IgD-negative memory B cell (primary cell): ENCODE data around the gene VCAN. TPM values are rescaled to one million over a fixed set of nuclear protein-coding genes. Genes with fewer than 3 reads are reported as not detected.

ENCODE experiments used
- H3K27ac Mint-ChIP-seq, 3 donors: one replicate each; pipeline ENCODE4 v1.8.0; 2020 to 2022; ENCODE audit warnings: mild to moderate bottlenecking in 3 of 3, mixed read lengths in 3 of 3, moderate library complexity in 1 of 3
- H3K27me3 Mint-ChIP-seq: one replicate; pipeline ENCODE4 v1.8.0; 2021; ENCODE audit warnings: mixed read lengths
- H3K36me3 Mint-ChIP-seq: one replicate; pipeline ENCODE4 v1.8.0; 2020; ENCODE audit warnings: mild to moderate bottlenecking, mixed read lengths
- H3K4me1 Mint-ChIP-seq, 3 donors: one replicate each; pipeline ENCODE4 v1.8.0; 2020 to 2022; ENCODE audit warnings: mixed read lengths in 3 of 3, mild to moderate bottlenecking in 1 of 3
- H3K4me3 Mint-ChIP-seq, 4 donors: one replicate each; pipeline ENCODE4 v1.8.0; 2020 to 2022; ENCODE audit warnings: mild to moderate bottlenecking in 4 of 4, mixed read lengths in 4 of 4, moderate library complexity in 3 of 4
- H3K9me3 Mint-ChIP-seq, 3 donors: one replicate each; pipeline ENCODE4 v1.8.0; 2020 to 2021; ENCODE audit warnings: mixed read lengths in 3 of 3, mild to moderate bottlenecking in 1 of 3
- polyA plus RNA-seq: library from polyadenylated mRNA; unstranded; fragments of 300-500 nt; fragmentation: Illumina TruSeq; gene quantifications from one replicate; pipeline ENCODE4 v1.2.3, GENCODE V29; 2021

The VCAN gene
- polyA plus RNA-seq, 1 donor from 2014 or later: 1.6 TPM

DNA sequence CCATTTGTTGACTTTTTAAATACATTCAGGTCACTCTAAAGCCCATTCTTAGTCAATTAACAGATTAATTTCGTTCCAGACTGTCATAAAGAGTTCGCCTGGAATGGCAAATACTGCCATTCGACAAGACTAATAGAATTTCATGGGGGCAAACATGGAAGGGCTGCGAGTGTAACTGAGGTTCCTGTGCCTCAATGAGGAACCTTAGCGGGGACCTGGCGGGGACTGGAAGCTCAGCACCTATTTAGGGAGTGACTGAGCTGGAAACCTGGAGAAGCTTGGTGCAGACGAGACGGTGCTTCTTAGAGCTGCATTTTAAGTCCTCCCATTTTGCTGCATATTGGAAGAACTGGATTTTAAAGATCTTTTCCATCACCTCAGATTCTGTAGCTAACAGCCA lies 3.4 kb downstream of the VCAN start:
- peaks cover 59% of the 10 kb centered on the region for H3K27me3 Mint-ChIP-seq
- H3K4me1 Mint-ChIP-seq: peaks cover 14 to 30% (median 27%) of the 10 kb centered on the region in 3 donors
- no peaks in the 10 kb centered on the region for H3K36me3 Mint-ChIP-seq
- H3K4me3 Mint-ChIP-seq: peak overlapping the region in 3 of 4 donors; percentile 20 to 78 (median 56)
- H3K9me3 Mint-ChIP-seq: peaks cover 0 to 4% (median 2%) of the 10 kb centered on the region in 3 donors
- H3K27ac Mint-ChIP-seq: no peak overlapping the region

DNA sequence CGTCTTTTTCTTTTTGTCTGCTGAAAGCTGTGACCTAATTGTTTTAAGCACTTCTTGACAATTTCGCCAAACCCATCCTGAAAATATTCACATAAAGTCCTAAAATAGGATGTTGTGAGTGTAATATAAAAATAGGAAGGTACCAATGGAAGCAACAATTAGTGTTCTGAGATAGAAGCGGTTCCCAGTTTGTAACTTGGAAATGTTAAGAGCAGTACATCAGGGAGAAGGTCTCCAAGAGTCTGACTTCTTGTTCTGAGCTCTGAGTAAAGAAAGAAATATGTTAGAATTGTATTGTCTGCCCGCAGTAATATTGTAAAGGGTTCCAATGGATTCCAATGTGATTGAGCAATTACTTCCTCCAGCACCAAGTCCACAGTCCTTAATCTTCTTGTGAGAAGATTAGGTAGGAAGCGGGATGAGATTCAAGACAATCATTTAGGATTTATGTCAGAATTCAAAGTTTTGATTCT lies 3.9 kb downstream of the VCAN start:
- Mint-ChIP-seq H3K36me3 (no peaks in the 10 kb centered on the region), H3K9me3 (peaks cover 0 to 4% (median 2%) of the 10 kb centered on the region in 3 donors), H3K27ac (no peak overlapping the region), H3K4me1 (peaks cover 14 to 30% (median 27%) of the 10 kb centered on the region in 3 donors), H3K4me3 (peak overlapping the region in 1 of 4 donors; percentile 20), H3K27me3 (peaks cover 57% of the 10 kb centered on the region)

DNA sequence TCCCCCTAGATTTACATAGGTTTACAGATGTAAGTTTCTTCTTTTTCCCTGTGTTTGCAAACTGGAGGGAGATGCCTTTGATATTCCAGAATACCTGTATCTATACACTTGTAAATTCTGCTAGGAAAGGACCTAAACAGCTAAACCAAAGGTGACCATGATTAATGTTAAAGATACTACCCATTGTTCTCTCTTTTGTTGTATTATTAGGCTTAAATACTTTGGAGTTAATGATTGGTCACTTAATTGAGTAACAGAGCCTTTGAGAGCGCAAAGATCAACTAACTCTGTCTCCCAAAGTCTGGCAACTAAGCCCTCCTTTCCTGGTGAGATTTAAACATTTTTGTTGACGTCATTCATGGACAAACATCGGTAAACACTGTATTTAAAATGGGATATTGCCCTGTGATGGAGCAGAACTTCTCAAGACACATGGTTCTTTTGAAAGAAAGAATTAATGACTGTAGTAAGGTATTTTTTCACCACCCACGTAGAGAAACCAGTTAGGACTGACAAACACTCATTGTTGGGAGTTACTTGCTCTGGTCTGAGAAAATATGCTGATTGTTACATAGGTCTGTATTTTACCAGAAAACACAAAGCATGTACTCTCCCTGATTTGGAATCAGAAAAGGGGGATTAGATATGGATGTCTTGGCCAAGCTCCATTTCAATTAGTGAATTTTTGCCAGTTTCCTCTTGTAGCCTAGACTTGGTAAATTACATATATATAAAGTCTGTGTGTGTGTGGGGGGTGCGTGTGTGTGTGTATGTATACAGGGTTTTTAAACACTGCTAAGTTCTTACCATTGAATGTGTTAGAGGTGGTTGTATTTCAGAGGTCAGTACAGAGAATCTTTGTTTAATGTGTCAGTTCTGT lies 4.6 kb downstream of the VCAN start:
- peaks cover 0 to 4% (median 2%) of the 10 kb centered on the region in 3 donors for H3K9me3 Mint-ChIP-seq
- no peak overlapping the region for H3K4me3 Mint-ChIP-seq
- no peaks in the 10 kb centered on the region for H3K36me3 Mint-ChIP-seq

DNA sequence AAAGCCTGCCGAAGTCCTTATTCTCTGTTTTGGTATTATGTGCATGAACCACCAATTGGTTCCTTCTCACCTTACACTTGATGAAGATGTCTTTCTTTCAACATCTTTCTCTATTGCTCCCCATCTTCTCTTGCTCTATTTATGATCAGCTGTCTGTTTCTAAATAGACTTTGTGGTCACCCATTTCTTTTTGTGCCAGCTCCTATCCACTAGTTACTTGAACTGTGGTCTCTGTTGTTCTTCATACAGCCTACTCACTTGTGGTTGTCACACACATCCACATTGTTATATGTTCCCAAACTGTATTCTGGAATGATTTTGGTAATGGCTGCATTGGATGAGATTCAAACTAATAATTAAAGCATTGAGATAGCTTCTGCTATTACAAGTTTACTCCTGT lies 11.4 kb downstream of the VCAN start:
- Mint-ChIP-seq H3K9me3 (peaks cover 0 to 4% (median 4%) of the 10 kb centered on the region in 3 donors), H3K4me1 (peaks cover 0 to 2% (median 0%) of the 10 kb centered on the region in 3 donors), H3K4me3 (no peak overlapping the region), H3K36me3 (peaks cover 4% of the 10 kb centered on the region), H3K27ac (no peak overlapping the region), H3K27me3 (peaks cover 15% of the 10 kb centered on the region)

More for the DNA sequence above, 4.6 kb downstream of the VCAN start:
- Mint-ChIP-seq H3K27me3 (peaks cover 50% of the 10 kb centered on the region), H3K27ac (no peak overlapping the region), H3K4me1 (peaks cover 14 to 27% (median 27%) of the 10 kb centered on the region in 3 donors)

DNA sequence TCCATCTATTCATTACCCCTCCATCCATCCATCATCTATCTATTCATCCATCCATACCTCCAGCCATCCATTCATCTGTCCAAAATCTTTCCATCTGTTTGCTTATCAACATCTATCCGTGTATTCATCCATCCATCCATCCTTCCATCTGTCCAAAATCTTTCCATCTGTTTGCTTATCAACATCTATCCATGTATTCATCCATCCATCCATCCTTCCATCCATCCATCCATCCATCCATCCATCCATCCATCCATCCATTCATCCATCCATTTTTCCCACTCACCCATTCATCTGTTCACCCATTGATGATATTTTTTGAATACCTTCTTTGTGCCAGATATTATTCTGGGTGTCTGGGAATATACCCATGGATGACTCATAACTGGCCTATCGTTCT lies 12.8 kb downstream of the VCAN start:
- H3K9me3 Mint-ChIP-seq: peaks cover 0 to 4% (median 3%) of the 10 kb centered on the region in 3 donors
- peaks cover 0 to 2% (median 0%) of the 10 kb centered on the region in 3 donors for H3K4me1 Mint-ChIP-seq
- peaks cover 13% of the 10 kb centered on the region for H3K27me3 Mint-ChIP-seq
- no peak overlapping the region for H3K4me3 Mint-ChIP-seq
- no peak overlapping the region for H3K27ac Mint-ChIP-seq
- peaks cover 4% of the 10 kb centered on the region for H3K36me3 Mint-ChIP-seq

DNA sequence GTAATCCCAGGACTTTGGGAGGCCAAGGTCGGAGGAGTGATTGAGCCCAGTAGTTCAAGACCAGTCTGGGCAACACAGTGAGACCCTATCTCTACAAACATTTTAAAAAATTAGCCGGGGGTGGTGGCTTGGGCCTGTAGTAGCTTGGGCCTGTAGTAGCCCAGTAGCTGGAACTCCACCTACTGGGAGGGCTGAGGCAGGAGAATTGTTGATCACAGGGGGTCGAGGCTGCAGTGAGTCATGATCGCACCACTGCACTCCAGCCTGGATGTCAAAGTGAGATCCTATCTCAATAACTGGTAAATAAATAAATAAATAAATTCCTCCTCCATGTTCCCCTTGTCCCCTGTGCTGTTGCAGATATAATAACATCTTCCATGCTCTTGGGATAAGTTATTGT lies 14.3 kb downstream of the VCAN start:
- Mint-ChIP-seq H3K4me3 (no peak overlapping the region), H3K27ac (no peak overlapping the region), H3K27me3 (peaks cover 8% of the 10 kb centered on the region), H3K9me3 (peaks cover 0 to 8% (median 2%) of the 10 kb centered on the region in 3 donors), H3K36me3 (peaks cover 4% of the 10 kb centered on the region), H3K4me1 (peaks cover 0 to 2% (median 0%) of the 10 kb centered on the region in 3 donors)

DNA sequence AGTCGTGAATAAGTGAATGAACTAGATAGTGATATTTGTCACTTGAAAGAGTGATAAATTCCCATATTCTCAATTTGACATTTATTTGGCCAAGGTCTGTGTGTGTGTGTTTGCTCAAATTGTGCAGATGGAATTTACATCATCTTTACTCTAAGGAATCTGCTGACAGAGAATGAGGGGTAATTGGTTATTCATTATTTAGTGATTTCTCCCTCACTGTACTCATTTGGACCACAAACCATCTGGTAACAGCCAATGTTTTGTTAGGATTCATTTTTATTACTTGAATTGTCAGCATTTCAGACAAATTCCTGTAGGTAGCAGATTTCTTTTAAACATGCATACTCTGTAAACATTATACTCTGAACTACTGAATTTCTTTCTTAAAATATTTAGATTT lies 15.6 kb downstream of the VCAN start:
- H3K36me3 Mint-ChIP-seq: peaks cover 4% of the 10 kb centered on the region
- no peak overlapping the region for H3K27ac Mint-ChIP-seq
- H3K9me3 Mint-ChIP-seq: peaks cover 0 to 8% (median 2%) of the 10 kb centered on the region in 3 donors
- H3K4me1 Mint-ChIP-seq: peaks cover 0 to 2% (median 0%) of the 10 kb centered on the region in 3 donors
- no peak overlapping the region for H3K4me3 Mint-ChIP-seq
- peaks cover 8% of the 10 kb centered on the region for H3K27me3 Mint-ChIP-seq

DNA sequence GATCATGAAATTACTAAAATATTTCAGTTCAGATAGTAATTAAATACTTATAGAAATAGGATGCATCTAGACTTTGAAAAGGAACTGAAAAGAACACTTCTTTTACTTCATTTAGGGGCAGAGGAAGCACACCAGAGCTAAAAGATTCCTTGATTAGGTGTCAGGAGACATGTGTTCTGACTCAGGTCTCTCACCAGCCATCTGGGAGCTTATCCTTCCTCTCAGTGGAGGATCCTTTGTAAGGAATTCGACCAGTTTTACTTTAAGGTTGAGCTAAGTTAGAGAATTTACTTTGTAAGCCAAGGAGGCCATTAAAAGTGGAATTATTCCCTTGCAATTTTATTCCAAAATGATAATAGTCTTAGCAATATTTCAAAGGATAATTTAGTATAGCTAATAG lies 16.7 kb downstream of the VCAN start:
- Mint-ChIP-seq H3K9me3 (peaks cover 0 to 8% (median 2%) of the 10 kb centered on the region in 3 donors), H3K27ac (no peak overlapping the region), H3K27me3 (peaks cover 6% of the 10 kb centered on the region), H3K4me1 (peaks cover 0 to 2% (median 0%) of the 10 kb centered on the region in 3 donors), H3K36me3 (peaks cover 4% of the 10 kb centered on the region), H3K4me3 (no peak overlapping the region)

DNA sequence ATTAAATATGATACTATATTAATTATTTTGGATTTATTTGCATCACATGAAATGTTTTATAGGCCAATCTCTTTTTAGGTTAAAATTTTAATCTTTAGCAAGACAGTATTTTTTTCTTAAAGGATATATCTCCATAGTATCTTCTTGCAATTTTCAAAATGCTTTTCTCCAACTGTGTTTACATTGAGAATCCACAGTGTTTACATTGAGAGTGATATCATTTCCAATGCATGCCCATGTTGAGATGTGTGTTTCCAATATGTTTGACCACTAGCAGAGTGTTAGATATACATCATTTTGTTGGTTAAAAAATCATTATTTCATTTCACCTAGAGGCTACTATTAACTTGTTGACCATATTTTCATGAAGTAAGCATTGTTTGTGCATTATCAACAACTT lies 17.3 kb downstream of the VCAN start:
- Mint-ChIP-seq H3K9me3 (peaks cover 0 to 8% (median 2%) of the 10 kb centered on the region in 3 donors), H3K4me3 (no peak overlapping the region), H3K27ac (no peak overlapping the region), H3K36me3 (peaks cover 4% of the 10 kb centered on the region), H3K27me3 (peaks cover 6% of the 10 kb centered on the region), H3K4me1 (peaks cover 0 to 2% (median 0%) of the 10 kb centered on the region in 3 donors)

DNA sequence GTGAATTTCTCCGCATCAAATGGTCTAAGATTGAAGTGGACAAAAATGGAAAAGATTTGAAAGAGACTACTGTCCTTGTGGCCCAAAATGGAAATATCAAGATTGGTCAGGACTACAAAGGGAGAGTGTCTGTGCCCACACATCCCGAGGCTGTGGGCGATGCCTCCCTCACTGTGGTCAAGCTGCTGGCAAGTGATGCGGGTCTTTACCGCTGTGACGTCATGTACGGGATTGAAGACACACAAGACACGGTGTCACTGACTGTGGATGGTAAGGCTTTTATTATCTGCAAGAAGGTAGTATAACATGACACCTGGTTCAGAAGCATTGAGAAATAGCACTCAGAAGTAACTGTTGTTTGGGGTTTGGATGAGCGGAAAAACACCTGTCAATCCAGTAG lies 18.7 kb downstream of the VCAN start:
- Mint-ChIP-seq H3K9me3 (peaks cover 0 to 6% (median 2%) of the 10 kb centered on the region in 3 donors), H3K27me3 (no peaks in the 10 kb centered on the region), H3K4me1 (no peaks in the 10 kb centered on the region), H3K27ac (no peak overlapping the region), H3K36me3 (no peaks in the 10 kb centered on the region), H3K4me3 (no peak overlapping the region)

DNA sequence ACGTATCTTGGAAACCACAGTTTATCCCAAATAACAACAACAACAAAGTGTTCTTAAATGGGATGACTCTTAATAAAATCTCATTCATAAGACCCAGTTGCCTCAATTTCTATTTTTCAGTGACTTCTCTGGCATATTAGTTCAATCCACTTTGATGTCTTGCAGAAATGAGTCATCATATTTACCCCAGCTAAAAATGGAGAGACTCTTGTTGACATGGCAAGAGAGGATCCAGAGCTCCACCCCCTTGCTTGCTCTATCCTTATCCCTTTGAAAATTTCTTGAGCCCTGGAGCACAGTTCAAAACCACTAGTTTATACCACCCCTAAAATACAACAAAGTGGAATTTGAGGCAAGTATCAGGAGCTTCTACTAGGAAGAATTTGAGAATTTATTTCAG lies 20.8 kb downstream of the VCAN start:
- H3K4me1 Mint-ChIP-seq: no peaks in the 10 kb centered on the region
- no peak overlapping the region for H3K27ac Mint-ChIP-seq
- peaks cover 0 to 3% (median 0%) of the 10 kb centered on the region in 3 donors for H3K9me3 Mint-ChIP-seq
- no peaks in the 10 kb centered on the region for H3K27me3 Mint-ChIP-seq
- no peaks in the 10 kb centered on the region for H3K36me3 Mint-ChIP-seq
- H3K4me3 Mint-ChIP-seq: no peak overlapping the region

DNA sequence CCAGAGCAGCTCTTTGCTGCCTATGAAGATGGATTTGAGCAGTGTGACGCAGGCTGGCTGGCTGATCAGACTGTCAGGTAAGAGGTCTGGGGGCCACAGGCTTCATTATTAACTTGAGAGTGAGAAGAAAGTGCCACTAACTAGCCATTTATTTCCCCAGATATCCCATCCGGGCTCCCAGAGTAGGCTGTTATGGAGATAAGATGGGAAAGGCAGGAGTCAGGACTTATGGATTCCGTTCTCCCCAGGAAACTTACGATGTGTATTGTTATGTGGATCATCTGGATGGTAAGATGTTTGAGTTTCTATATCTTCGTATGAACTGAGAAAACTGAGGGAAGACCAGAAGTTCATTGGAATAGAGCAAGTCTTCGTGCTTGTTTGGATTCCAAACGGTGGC lies 22.1 kb downstream of the VCAN start:
- peaks cover 0 to 3% (median 0%) of the 10 kb centered on the region in 3 donors for H3K9me3 Mint-ChIP-seq
- H3K36me3 Mint-ChIP-seq: no peaks in the 10 kb centered on the region
- H3K4me3 Mint-ChIP-seq: no peak overlapping the region
- no peaks in the 10 kb centered on the region for H3K27me3 Mint-ChIP-seq
- no peak overlapping the region for H3K27ac Mint-ChIP-seq
- no peaks in the 10 kb centered on the region for H3K4me1 Mint-ChIP-seq

DNA sequence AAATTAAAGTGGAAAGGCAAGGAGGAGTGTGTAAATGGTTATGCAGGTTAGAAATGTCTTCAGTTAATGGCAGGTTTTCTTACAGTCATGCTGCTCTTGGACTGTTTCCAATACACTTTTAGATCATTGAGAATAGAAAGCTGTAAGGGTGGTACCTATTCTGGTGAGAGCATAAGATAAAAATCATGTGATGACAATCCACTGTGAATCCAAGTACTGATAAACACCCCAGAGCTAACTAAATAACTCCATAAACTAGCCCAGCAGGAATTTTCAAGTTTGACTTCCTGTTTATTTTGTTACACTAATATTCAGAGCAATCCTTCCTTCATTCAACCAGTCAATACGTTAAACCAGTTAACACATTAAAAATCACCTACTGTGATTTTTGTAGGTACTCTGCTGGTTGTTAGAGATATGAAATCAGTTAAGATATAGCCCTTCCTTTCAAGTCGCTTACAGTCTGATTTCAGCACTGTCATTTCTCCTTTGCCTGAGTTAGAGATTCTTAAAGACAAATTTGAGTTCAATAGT lies 22.6 kb downstream of the VCAN start:
- Mint-ChIP-seq H3K9me3 (peaks cover 0 to 3% (median 2%) of the 10 kb centered on the region in 3 donors), H3K27ac (no peak overlapping the region), H3K4me1 (no peaks in the 10 kb centered on the region), H3K36me3 (no peaks in the 10 kb centered on the region), H3K4me3 (no peak overlapping the region), H3K27me3 (peaks cover 3% of the 10 kb centered on the region)

DNA sequence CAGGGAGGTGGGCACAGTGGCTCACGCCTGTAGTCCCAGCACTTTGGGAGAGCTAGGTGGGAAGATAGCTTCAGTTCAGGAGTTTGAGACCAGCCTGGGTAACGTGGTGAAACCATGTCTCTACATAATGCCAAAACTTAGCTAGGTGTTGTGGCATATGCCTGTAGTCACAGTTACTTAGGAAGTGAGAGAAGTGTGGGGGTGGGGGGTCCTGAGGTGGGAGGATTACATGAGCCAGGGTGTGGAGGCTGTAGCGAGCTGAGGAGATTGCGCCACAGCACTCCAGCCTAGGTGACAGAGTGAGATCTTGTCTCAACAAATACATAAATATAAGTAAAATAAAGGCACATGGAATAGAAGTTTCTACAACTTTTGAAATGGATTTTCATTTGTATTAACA lies 23.1 kb downstream of the VCAN start:
- no peaks in the 10 kb centered on the region for H3K4me1 Mint-ChIP-seq
- H3K27ac Mint-ChIP-seq: no peak overlapping the region
- H3K4me3 Mint-ChIP-seq: no peak overlapping the region
- H3K9me3 Mint-ChIP-seq: peaks cover 0 to 2% (median under 1%) of the 10 kb centered on the region in 3 donors
- peaks cover 3% of the 10 kb centered on the region for H3K27me3 Mint-ChIP-seq
- no peaks in the 10 kb centered on the region for H3K36me3 Mint-ChIP-seq

DNA sequence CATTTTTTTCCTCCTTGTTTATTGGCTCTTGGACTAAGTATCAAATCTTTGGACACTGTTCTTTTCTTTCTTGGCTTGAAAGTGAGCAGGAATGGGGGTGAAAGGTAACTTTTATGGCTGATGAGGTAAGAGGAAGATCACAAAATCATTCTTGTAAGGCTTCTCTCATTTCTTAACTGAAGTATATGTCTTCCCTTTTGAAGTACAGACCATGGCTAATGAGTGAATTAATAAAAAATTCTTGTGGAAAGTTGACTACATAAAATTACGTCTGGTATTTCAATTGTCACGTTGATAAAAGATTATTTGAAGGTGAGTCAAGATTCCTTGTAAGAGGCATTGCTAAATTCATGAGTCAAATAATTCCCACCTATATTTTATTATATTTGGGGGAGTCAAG lies 25.1 kb downstream of the VCAN start:
- H3K4me1 Mint-ChIP-seq: no peaks in the 10 kb centered on the region
- H3K36me3 Mint-ChIP-seq: no peaks in the 10 kb centered on the region
- H3K9me3 Mint-ChIP-seq: peaks cover 3 to 5% (median 4%) of the 10 kb centered on the region in 3 donors
- no peak overlapping the region for H3K27ac Mint-ChIP-seq
- no peak overlapping the region for H3K4me3 Mint-ChIP-seq
- H3K27me3 Mint-ChIP-seq: peaks cover 5% of the 10 kb centered on the region
